Upper lobe of right lung (tissue), 1 donor: ENCODE results near the gene SIL1. TPM values are rescaled to one million over a fixed set of nuclear protein-coding genes. Genes with fewer than 3 reads are reported as not detected.

Experiments used
- ATAC-seq: fragments of 200-7000 bp; cut with Tn5 transposase; one replicate; pipeline ENCODE4 v1.9.1; 2020; ENCODE audit warnings: mild to moderate bottlenecking, moderate library complexity
- DNase-seq: peaks from one replicate; pipeline ENCODE4 v3.0.0-alpha.2; 2020
- H3K27ac ChIP-seq: fragments of 200-600 bp; one replicate; pipeline ENCODE4 v1.8.0; 2022
- H3K27me3 ChIP-seq: fragments of 200-600 bp; one replicate; pipeline ENCODE4 v1.8.0; 2022; ENCODE audit warnings: mild to moderate bottlenecking
- H3K36me3 ChIP-seq: fragments of 200-600 bp; one replicate; pipeline ENCODE4 v1.8.0; 2022
- H3K4me1 ChIP-seq: fragments of 200-600 bp; one replicate; pipeline ENCODE4 v1.8.0; 2022
- H3K4me3 ChIP-seq: fragments of 200-600 bp; one replicate; pipeline ENCODE4 v1.8.0; 2022; ENCODE audit warnings: mild to moderate bottlenecking
- H3K9me3 ChIP-seq: fragments of 200-600 bp; one replicate; pipeline ENCODE4 v1.8.0; 2022
- intact Hi-C: fragments of 100-400 bp; cut with DNase I; formaldehyde crosslinking; loops from one replicate; pipeline ENCODE4 v1.11.0; 2022
- total RNA-seq: library from RNA; stranded (reverse); fragmentation: NEBNext Ultra II Directional; extraction: Animal tissue kit (Norgen Biotek cat#: 25700); gene quantifications from one replicate; pipeline ENCODE4 v1.2.1, GENCODE V29; 2021
- TF ChIP-seq, protein P1 (sequence below): fragments of 200-600 bp; IDR thresholded peaks from one replicate; pipeline ENCODE4 v1.8.0; 2022; ENCODE audit warnings: antibody characterized with exemption
- donor health status: DM: no; HTN: yes; CAD: no; lungs with severe emphysema.

SIL1 gene
- total RNA-seq, 1 donor from 2014 or later, result 56.9 TPM

DNA sequence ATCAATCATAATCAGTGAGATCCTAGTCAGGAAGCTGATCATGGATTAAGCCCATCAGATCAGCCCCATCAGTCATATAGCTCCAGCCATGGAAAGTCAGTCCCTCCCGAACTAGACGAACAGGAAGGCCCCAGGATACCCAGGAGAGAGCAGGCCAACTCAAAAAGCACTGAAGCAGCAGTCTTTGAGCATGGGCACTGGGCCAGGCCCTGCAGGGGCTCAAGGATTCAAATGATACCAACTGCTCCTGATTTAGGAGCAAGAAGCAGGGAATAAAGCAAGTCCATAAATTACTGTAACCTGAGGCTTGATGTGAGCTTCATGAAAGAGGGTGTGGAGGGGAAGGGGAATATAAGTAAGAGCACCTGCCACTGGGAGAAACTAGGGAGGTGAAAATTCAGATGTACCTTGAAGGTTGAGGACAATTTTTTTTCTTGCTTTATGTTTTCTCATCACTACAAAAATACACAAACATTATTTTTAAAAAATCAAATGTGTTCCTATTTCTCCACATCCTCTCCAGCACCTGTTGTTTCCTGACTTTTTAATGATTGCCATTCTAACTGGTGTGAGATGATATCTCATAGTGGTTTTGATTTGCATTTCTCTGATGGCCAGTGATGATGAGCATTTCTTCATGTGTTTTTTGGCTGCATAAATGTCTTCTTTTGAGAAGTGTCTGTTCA, 115.2 kb downstream of the SIL1 start:
- no peak for ATAC-seq
- intact Hi-C loops, result no loop called here
- Histone ChIP-seq H3K36me3 (no peaks in the 10 kb centered on the region), H3K4me3 (no peak overlapping the region), H3K27me3 (no peaks in the 10 kb centered on the region), H3K9me3 (no peaks in the 10 kb centered on the region), H3K27ac (no peak overlapping the region), H3K4me1 (peaks cover 5% of the 10 kb centered on the region)
- TF ChIP-seq, protein P1, sequence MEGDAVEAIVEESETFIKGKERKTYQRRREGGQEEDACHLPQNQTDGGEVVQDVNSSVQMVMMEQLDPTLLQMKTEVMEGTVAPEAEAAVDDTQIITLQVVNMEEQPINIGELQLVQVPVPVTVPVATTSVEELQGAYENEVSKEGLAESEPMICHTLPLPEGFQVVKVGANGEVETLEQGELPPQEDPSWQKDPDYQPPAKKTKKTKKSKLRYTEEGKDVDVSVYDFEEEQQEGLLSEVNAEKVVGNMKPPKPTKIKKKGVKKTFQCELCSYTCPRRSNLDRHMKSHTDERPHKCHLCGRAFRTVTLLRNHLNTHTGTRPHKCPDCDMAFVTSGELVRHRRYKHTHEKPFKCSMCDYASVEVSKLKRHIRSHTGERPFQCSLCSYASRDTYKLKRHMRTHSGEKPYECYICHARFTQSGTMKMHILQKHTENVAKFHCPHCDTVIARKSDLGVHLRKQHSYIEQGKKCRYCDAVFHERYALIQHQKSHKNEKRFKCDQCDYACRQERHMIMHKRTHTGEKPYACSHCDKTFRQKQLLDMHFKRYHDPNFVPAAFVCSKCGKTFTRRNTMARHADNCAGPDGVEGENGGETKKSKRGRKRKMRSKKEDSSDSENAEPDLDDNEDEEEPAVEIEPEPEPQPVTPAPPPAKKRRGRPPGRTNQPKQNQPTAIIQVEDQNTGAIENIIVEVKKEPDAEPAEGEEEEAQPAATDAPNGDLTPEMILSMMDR, result no peak
- DNase-seq, result no peak

DNA sequence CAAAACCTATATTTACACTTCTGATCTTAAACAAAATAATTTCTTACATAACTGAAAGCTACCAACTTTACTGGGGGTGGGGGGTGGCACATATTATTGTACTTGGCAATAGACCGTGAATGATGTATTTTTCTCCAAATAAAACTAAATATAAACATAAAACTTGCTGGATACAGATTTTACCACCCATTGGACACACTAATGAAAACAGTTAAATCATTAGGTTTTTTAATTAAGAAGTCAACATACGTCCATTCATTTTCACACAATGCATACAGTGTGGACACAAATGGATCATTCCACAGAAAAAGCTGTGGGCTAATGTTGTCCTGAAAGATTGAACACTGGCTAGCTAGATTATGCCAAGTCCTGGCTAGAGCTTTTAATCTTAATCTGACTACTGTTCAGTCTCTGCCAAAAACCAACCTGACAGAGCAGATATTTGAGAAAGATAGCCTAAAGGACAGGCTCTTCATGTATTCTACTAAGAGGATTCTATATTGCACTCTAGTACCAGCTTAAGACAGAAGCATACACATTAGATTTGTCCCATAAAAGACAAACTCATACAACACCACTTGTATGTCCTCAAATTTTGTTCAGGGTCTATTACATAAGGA, 118.1 kb downstream of the SIL1 start:
- Histone ChIP-seq H3K27me3 (no peaks in the 10 kb centered on the region), H3K36me3 (no peaks in the 10 kb centered on the region), H3K9me3 (no peaks in the 10 kb centered on the region), H3K4me3 (no peak overlapping the region), H3K27ac (no peak overlapping the region), H3K4me1 (peaks cover 12% of the 10 kb centered on the region)
- TF ChIP-seq, protein P1, result no peak
- DNase-seq, result no peak
- intact Hi-C loops, result no loop called here
- ATAC-seq, result no peak

DNA sequence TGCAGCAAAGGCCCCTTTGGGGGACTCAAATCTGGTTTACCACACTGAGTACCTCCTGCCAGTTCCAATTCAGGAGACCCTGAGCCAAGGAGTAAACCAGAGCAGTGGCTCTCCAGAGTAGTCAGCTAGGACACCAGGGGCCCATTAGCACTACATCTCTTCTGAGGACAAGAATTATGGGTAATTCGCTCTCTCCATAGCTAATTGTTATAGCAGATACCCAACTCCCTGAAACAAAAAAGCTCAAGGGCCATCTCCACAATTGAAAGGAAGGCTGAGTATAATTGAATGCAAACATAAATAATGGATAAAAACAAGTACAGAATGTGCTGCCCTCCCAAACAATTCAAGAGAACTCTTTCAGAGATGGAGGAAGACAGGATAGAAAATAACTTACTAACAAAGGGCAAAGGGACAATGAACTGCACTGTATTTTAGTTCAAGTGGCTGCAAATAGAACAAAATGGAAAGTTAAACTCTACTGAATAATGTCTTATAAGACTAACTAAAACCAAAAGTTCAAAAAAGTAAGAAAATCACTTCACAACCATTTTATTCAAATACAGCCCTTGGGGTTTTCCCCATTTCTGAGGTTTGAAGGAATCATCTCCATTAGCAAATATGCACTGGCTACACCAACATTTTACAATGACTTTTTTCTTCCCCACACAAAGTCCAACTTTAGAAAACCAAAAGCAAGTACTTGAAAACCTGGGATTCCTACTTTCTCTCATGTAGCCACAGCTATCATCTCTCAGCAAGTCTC, 118.8 kb downstream of the SIL1 start:
- Histone ChIP-seq H3K36me3 (no peaks in the 10 kb centered on the region), H3K27ac (no peak overlapping the region), H3K27me3 (no peaks in the 10 kb centered on the region), H3K4me1 (peaks cover 12% of the 10 kb centered on the region), H3K4me3 (no peak overlapping the region), H3K9me3 (no peaks in the 10 kb centered on the region)
- DNase-seq (no peak), ATAC-seq (no peak)
- TF ChIP-seq, protein P1, result no peak
- intact Hi-C loops, result no loop called here

DNA sequence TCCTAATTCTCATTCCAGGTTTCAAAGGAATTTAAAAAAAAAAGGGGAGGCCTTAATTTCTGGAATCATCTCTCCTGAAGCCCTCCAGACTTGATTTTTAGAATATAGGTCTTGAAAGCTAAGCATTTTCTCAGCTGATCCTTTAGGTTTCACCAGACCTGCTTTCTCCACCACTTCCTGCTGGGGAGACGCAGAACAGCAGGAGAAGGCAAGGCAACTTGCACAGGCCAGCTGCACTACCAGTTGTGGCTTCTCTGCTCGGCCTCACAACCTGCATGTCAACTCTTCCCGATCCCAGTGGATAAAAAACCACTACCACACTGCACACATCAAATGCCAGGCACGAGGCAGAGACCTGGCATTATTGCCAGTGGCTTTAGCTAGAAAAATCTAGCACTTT, 119.8 kb downstream of the SIL1 start:
- Histone ChIP-seq H3K9me3 (no peaks in the 10 kb centered on the region), H3K27me3 (no peaks in the 10 kb centered on the region), H3K4me1 (peaks cover 12% of the 10 kb centered on the region), H3K36me3 (no peaks in the 10 kb centered on the region), H3K4me3 (no peak overlapping the region), H3K27ac (no peak overlapping the region)
- ATAC-seq, result peak; percentile 58
- TF ChIP-seq, protein P1, result no peak
- intact Hi-C loops, result no loop called here
- no peak for DNase-seq

DNA sequence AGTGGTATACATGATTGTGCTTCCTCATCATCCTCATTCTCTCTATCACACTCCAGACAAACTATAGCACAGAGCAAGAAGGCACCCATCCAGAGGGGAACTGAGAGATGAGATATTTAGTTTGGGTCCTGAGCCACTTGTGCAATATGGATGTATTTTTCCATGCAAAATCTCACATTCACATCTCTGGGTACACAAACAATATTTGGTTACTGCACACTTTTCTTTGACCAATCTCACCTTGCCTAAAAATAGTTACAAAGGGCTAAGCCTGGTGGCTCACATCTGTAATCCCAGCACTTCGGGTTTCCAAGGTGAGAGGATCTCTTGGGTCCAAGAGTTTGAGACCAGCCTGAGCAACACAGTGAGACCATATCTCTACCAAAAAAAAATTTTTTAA, 120.3 kb downstream of the SIL1 start:
- ATAC-seq, result no peak
- TF ChIP-seq, protein P1, result no peak
- intact Hi-C loops, result no loop called here

More for the DNA sequence above, 120.3 kb downstream of the SIL1 start:
- no peaks in the 10 kb centered on the region for H3K9me3 ChIP-seq
- DNase-seq, result no peak
- no peaks in the 10 kb centered on the region for H3K36me3 ChIP-seq
- no peak overlapping the region for H3K4me3 ChIP-seq
- H3K27ac ChIP-seq, result no peak overlapping the region
- peaks cover 12% of the 10 kb centered on the region for H3K4me1 ChIP-seq
- no peaks in the 10 kb centered on the region for H3K27me3 ChIP-seq
